B cell (primary cell): ENCODE measurements around the gene MET. TPM values are rescaled to one million over a fixed set of nuclear protein-coding genes. Genes with fewer than 3 reads are reported as not detected.

ENCODE experiments used
- ATAC-seq: fragments of 200-7000 bp; cut with Tn5 transposase; one replicate; pipeline ENCODE4 v1.10.0; 2021; ENCODE audit warnings: low read depth, mild to moderate bottlenecking, moderate number of reproducible peaks, moderate library complexity
- CTCF ChIA-PET: fragments of 350-600 bp; sonication (Branson Sonifier 250); formaldehyde crosslinking; loops from one replicate; lab custom pipeline; 2021; ENCODE audit warnings: antibody characterized with exemption, inconsistent platforms; lab: Charles Lee
- POLR2A ChIA-PET: fragments of 350-600 bp; sonication (Branson Sonifier 250); formaldehyde crosslinking; loops from one replicate; lab custom pipeline; 2021; ENCODE audit warnings: antibody characterized with exemption; lab: Charles Lee
- DNase-seq: peaks from one replicate; pipeline ENCODE4 v3.0.0; 2013
- H2AFZ ChIP-seq: 2 replicates; pipeline ENCODE4 v1.6.1; 2012; ENCODE audit warnings: mild to moderate bottlenecking, low read depth, low read length; ENCODE audit not compliant: insufficient read depth, poor library complexity, severe bottlenecking
- H3K27ac ChIP-seq, 2 donors: 1 replicate in 1 of 2; 2 replicates in 1 of 2; pipeline ENCODE4 v1.5.1; 2012 to 2013; ENCODE audit warnings: low read length in 2 of 2, mild to moderate bottlenecking in 2 of 2, moderate library complexity in 1 of 2
- H3K27me3 ChIP-seq, 4 experiments: fragments of 200-600 bp in 1 of 4; sonication (generic) in 1 of 4; replicated peaks in 1 of 4; 1 replicate in 2 of 4; 2 replicates in 2 of 4; pipeline versions ENCODE4 v1.6.1 to v1.7.0; 2013 to 2016; ENCODE audit warnings: low read length in 3 of 4, mild to moderate bottlenecking in 2 of 4, mixed read lengths in 1 of 4, moderate library complexity in 1 of 4; ENCODE audit not compliant: insufficient read depth in 4 of 4, control insufficient read depth in 3 of 4; ENCODE audit errors: control extremely low read depth in 1 of 4
- H3K36me3 ChIP-seq, 2 experiments: replicated peaks in 1 of 2; 1 replicate in 1 of 2; 2 replicates in 1 of 2; pipeline versions ENCODE4 v1.6.1 to v1.7.1; 2013; ENCODE audit warnings: low read length in 1 of 2; ENCODE audit not compliant: insufficient read depth in 2 of 2, control insufficient read depth in 1 of 2; ENCODE audit errors: control extremely low read depth in 1 of 2, extremely low read depth in 1 of 2
- H3K4me1 ChIP-seq, 2 donors: fragments of 200-600 bp in 1 of 2; sonication (generic) in 1 of 2; 1 replicate in 1 of 2; 2 replicates in 1 of 2; pipeline versions ENCODE4 v1.5.1 to v1.6.1; 2013 to 2017; ENCODE audit warnings: low read length in 2 of 2; ENCODE audit not compliant: control insufficient read depth in 2 of 2, insufficient read depth in 2 of 2
- H3K4me2 ChIP-seq: replicated peaks from 2 replicates; pipeline ENCODE3; 2012; ENCODE audit warnings: mild to moderate bottlenecking, low read depth, low read length; ENCODE audit not compliant: poor library complexity, severe bottlenecking
- H3K4me3 ChIP-seq, 5 experiments: fragments of 200-600 bp in 1 of 5; sonication (generic) in 1 of 5; 1 replicate in 3 of 5; 2 replicates in 2 of 5; pipeline versions ENCODE4 v1.5.1 to v1.7.0; 2011 to 2016; ENCODE audit warnings: low read length in 4 of 5, mild to moderate bottlenecking in 4 of 5, low read depth in 2 of 5, control low read depth in 1 of 5, moderate library complexity in 1 of 5; ENCODE audit not compliant: insufficient read depth in 1 of 5; ENCODE audit errors: control extremely low read depth in 1 of 5, extremely low read depth in 1 of 5
- H3K79me2 ChIP-seq: fragments of 200-600 bp; sonication (generic); one replicate; pipeline ENCODE4 v1.6.0; 2016; ENCODE audit warnings: low read length; ENCODE audit not compliant: control insufficient read depth, insufficient read depth
- H3K9ac ChIP-seq: fragments of 200-600 bp; sonication (generic); 2 replicates; pipeline ENCODE4 v1.6.1; 2017; ENCODE audit warnings: mild to moderate bottlenecking, low read length, moderate library complexity
- H3K9me3 ChIP-seq, 3 donors: one replicate each; pipeline versions ENCODE4 v1.6.1 to v1.7.1; 2013; ENCODE audit warnings: low read length in 2 of 3; ENCODE audit not compliant: control insufficient read depth in 2 of 3, insufficient read depth in 1 of 3; ENCODE audit errors: control extremely low read depth in 1 of 3
- H4K20me1 ChIP-seq: 2 replicates; pipeline ENCODE4 v1.6.0; 2012; ENCODE audit warnings: mild to moderate bottlenecking, low read length; ENCODE audit not compliant: insufficient read depth, control insufficient read depth, poor library complexity, severe bottlenecking
- H3K27ac Mint-ChIP-seq: one replicate; pipeline ENCODE4 v1.8.0; 2021; ENCODE audit warnings: mixed read lengths
- H3K27me3 Mint-ChIP-seq: one replicate; pipeline ENCODE4 v1.8.0; 2021; ENCODE audit warnings: mixed read lengths
- H3K4me1 Mint-ChIP-seq: one replicate; pipeline ENCODE4 v1.8.0; 2021; ENCODE audit warnings: mixed read lengths
- H3K4me3 Mint-ChIP-seq: one replicate; pipeline ENCODE4 v1.8.0; 2021; ENCODE audit warnings: mixed read lengths
- H3K9me3 Mint-ChIP-seq: one replicate; pipeline ENCODE4 v1.8.0; 2022; ENCODE audit warnings: mixed read lengths; ENCODE audit not compliant: insufficient read depth
- EZH2 ChIP-seq: IDR thresholded peaks from 2 replicates; pipeline ENCODE4 v1.6.1; 2012; ENCODE audit warnings: borderline replicate concordance, low read depth, mild to moderate bottlenecking, moderate library complexity, low read length; ENCODE audit not compliant: insufficient read depth, poor library complexity, severe bottlenecking
- WGBS: methylation state at CpG from one replicate; pipeline ENCODE4 v1.1.5; 2013; ENCODE audit warnings: missing lambda C conversion rate; ENCODE audit not compliant: insufficient coverage; 5-methylcytosine and 5-hydroxymethylcytosine counted together
- intact Hi-C: fragments of 100-400 bp; cut with micrococcal nuclease; formaldehyde crosslinking; loops from one replicate; pipeline ENCODE4 v1.10.0; 2022
- polyA plus RNA-seq: library from polyadenylated mRNA; depleted of rRNA; stranded (reverse); fragments of >200 nt; gene quantifications from 2 replicates; pipeline ENCODE4 v1.2.3, GENCODE V29; 2012
- total RNA-seq, 2 donors: library from RNA; stranded (reverse); fragments of 120-200 nt in 1 of 2; gene quantifications; 1 replicate in 1 of 2; 2 replicates in 1 of 2; pipeline versions ENCODE4 v1.2.3 to v1.2.4, GENCODE V29; 2013 to 2022
- TF ChIP-seq, protein P1 (sequence below): fragments of 200-600 bp; IDR thresholded peaks from one replicate; pipeline ENCODE4 v1.8.0; 2022; ENCODE audit warnings: antibody characterized with exemption, mild to moderate bottlenecking

Gene MET
- total and polyA plus RNA-seq, 2 donors (not counting 1 experiment from before 2014, with no cell fraction given): 0.03 to 0.59 TPM

DNA sequence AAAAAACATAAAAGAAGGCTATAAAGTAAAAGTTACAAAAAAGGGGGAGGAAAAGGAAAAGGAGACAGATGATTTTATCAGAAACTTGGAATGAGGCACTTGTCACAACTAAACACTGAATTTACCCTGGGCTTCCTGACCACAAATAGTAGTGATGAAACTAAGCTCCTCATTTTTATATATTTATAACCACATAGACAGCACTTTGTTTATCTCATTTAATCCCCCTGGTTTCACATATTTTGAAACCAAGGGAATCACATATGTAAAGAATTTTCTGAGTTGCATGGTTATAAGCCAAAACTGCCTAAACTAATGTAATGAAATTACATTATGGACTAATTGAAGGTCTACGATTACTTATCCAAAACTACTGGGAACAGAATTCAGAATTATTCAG is 39.6 kb upstream of the MET start:
- CTCF ChIA-PET: interaction anchor here (0.8 to 1.9 kb wide), 2 partner anchors 14 to 41 kb away, joined by 3 to 10 read pairs; no protein-coding TSS in a partner anchor
- H3K4me1 ChIP-seq: peaks cover 0 to 7% of the 10 kb centered on the region in 2 donors

More for the DNA sequence above, 39.6 kb upstream of the MET start:
- DNase-seq: no peak
- POLR2A ChIA-PET: no interaction called here
- ATAC-seq: no peak
- H3K27ac ChIP-seq: no peak overlapping the region
- Mint-ChIP-seq H3K9me3 (no peaks in the 10 kb centered on the region), H3K4me3 (no peak overlapping the region), H3K27me3 (no peaks in the 10 kb centered on the region), H3K27ac (no peak overlapping the region), H3K4me1 (peaks cover 22% of the 10 kb centered on the region)
- no peaks in the 10 kb centered on the region for H3K36me3 ChIP-seq
- no peak overlapping the region for H3K4me3 ChIP-seq
- H3K79me2 ChIP-seq: no peaks in the 10 kb centered on the region
- H3K4me2 ChIP-seq: no peak overlapping the region
- H3K9me3 ChIP-seq: no peaks in the 10 kb centered on the region
- H4K20me1 ChIP-seq: no peaks in the 10 kb centered on the region
- intact Hi-C loops: loop anchor here (5.0 kb wide), 1 partner anchor 50 kb away; no protein-coding TSS in a partner anchor
- H3K9ac ChIP-seq: no peak overlapping the region
- no CpG with 5 or more reads among the region's 1 CpG for WGBS
- no peak overlapping the region for H2AFZ ChIP-seq
- TF ChIP-seq, protein P1, sequence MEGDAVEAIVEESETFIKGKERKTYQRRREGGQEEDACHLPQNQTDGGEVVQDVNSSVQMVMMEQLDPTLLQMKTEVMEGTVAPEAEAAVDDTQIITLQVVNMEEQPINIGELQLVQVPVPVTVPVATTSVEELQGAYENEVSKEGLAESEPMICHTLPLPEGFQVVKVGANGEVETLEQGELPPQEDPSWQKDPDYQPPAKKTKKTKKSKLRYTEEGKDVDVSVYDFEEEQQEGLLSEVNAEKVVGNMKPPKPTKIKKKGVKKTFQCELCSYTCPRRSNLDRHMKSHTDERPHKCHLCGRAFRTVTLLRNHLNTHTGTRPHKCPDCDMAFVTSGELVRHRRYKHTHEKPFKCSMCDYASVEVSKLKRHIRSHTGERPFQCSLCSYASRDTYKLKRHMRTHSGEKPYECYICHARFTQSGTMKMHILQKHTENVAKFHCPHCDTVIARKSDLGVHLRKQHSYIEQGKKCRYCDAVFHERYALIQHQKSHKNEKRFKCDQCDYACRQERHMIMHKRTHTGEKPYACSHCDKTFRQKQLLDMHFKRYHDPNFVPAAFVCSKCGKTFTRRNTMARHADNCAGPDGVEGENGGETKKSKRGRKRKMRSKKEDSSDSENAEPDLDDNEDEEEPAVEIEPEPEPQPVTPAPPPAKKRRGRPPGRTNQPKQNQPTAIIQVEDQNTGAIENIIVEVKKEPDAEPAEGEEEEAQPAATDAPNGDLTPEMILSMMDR: no peak
- TF ChIP-seq EZH2: no peak
- peaks cover 0 to 5% (median 0%) of the 10 kb centered on the region in 4 experiments for H3K27me3 ChIP-seq
